DND-41 (cell line): ENCODE measurements around the gene COBL.

Experiments
- ATAC-seq: fragments of 200-7000 bp; cut with Tn5 transposase; 3 replicates; pipeline ENCODE4 v1.9.1; 2021; ENCODE audit warnings: low read depth; ENCODE audit not compliant: insufficient read depth
- DNase-seq: peaks from one replicate; pipeline ENCODE4 v3.0.0-alpha.2; 2020
- H2AFZ ChIP-seq: 2 replicates; pipeline ENCODE4 v1.6.0; 2012; ENCODE audit warnings: low read depth, low read length
- H3K27ac ChIP-seq: 2 replicates; pipeline ENCODE4 v1.5.1; 2012; ENCODE audit warnings: low read length, inconsistent platforms
- H3K27me3 ChIP-seq: fragments of 200-600 bp; sonication (generic); 2 replicates; pipeline ENCODE4 v1.6.0; 2012; ENCODE audit warnings: low read length, mild to moderate bottlenecking, inconsistent platforms; ENCODE audit not compliant: insufficient read depth, poor library complexity
- H3K36me3 ChIP-seq: 2 replicates; pipeline ENCODE4 v1.5.1; 2012; ENCODE audit warnings: low read length, inconsistent platforms; ENCODE audit not compliant: insufficient read depth
- H3K4me1 ChIP-seq: 2 replicates; pipeline ENCODE4 v1.5.1; 2012; ENCODE audit warnings: mild to moderate bottlenecking, low read length; ENCODE audit not compliant: insufficient read depth
- H3K4me2 ChIP-seq: 2 replicates; pipeline ENCODE4 v1.6.0; 2012; ENCODE audit warnings: mild to moderate bottlenecking, moderate library complexity, low read length, inconsistent platforms; ENCODE audit not compliant: insufficient read depth
- H3K4me3 ChIP-seq, 2 experiments: fragments of 200-600 bp in 1 of 2; shearing (Covaris generic) in 1 of 2; 2 replicates each; pipeline ENCODE4 v1.5.1; 2012 to 2016; ENCODE audit warnings: inconsistent platforms in 2 of 2, low read length in 2 of 2, mild to moderate bottlenecking in 2 of 2, low read depth in 1 of 2, moderate library complexity in 1 of 2
- H3K79me2 ChIP-seq: 2 replicates; pipeline ENCODE4 v1.6.0; 2012; ENCODE audit warnings: low read length, inconsistent platforms; ENCODE audit not compliant: insufficient read depth
- H3K9ac ChIP-seq: 2 replicates; pipeline ENCODE4 v1.6.0; 2012; ENCODE audit warnings: low read depth, mild to moderate bottlenecking, inconsistent platforms, low read length, moderate library complexity
- H3K9me3 ChIP-seq: 2 replicates; pipeline ENCODE4 v1.5.1; 2012; ENCODE audit warnings: low read length, moderate library complexity, mild to moderate bottlenecking, inconsistent platforms; ENCODE audit not compliant: insufficient read depth, severe bottlenecking
- H4K20me1 ChIP-seq: 2 replicates; pipeline ENCODE4 v1.6.0; 2012; ENCODE audit warnings: low read length; ENCODE audit not compliant: insufficient read depth
- CTCF ChIP-seq: IDR thresholded peaks from 2 replicates; pipeline ENCODE4 v1.5.1; 2012; ENCODE audit warnings: borderline replicate concordance, low read length, moderate library complexity, mild to moderate bottlenecking; ENCODE audit not compliant: poor library complexity, severe bottlenecking; ENCODE audit errors: extremely low read depth
- EZH2 ChIP-seq: IDR thresholded peaks from 3 replicates; pipeline ENCODE4 v1.6.1; 2012; ENCODE audit warnings: borderline replicate concordance, low read depth, mild to moderate bottlenecking, moderate library complexity, low read length, inconsistent platforms; ENCODE audit not compliant: severe bottlenecking

The COBL gene

GRCh38 chr7:51132661-51133060, 183.9 kb downstream of the COBL start:
- no peak for ATAC-seq
- no peaks in the 10 kb centered on the region for H3K27me3 ChIP-seq
- TF ChIP-seq CTCF (no peak), EZH2 (no peak)
- no peaks in the 10 kb centered on the region for H3K79me2 ChIP-seq
- no peaks in the 10 kb centered on the region for H4K20me1 ChIP-seq
- DNase-seq, result no peak
- no peak overlapping the region for H3K27ac ChIP-seq
- no peak overlapping the region for H3K4me2 ChIP-seq
- no peaks in the 10 kb centered on the region for H3K4me1 ChIP-seq
- no peak overlapping the region for H2AFZ ChIP-seq
- H3K36me3 ChIP-seq, result no peaks in the 10 kb centered on the region
- H3K4me3 ChIP-seq, result no peak overlapping the region
- no peak overlapping the region for H3K9ac ChIP-seq
- H3K9me3 ChIP-seq, result no peaks in the 10 kb centered on the region

- Histone ChIP-seq H3K27ac (no peak overlapping the region), H3K79me2 (no peaks in the 10 kb centered on the region), H3K9me3 (no peaks in the 10 kb centered on the region), H2AFZ (no peak overlapping the region), H4K20me1 (no peaks in the 10 kb centered on the region), H3K36me3 (no peaks in the 10 kb centered on the region), H3K9ac (no peak overlapping the region), H3K4me2 (no peak overlapping the region), H3K4me3 (no peak overlapping the region), H3K27me3 (no peaks in the 10 kb centered on the region), H3K4me1 (no peaks in the 10 kb centered on the region)
- no peak for ATAC-seq
- TF ChIP-seq EZH2, result no peak
- no peak for TF ChIP-seq CTCF
- DNase-seq, result no peak
Measured at GRCh38 chr7:51129527-51130472, 186.8 kb downstream of the COBL start.

- Histone ChIP-seq H3K4me1 (no peaks in the 10 kb centered on the region), H3K4me2 (no peak overlapping the region), H3K9ac (no peak overlapping the region), H4K20me1 (no peaks in the 10 kb centered on the region), H3K4me3 (no peak overlapping the region), H3K9me3 (no peaks in the 10 kb centered on the region), H3K27ac (no peak overlapping the region), H3K79me2 (no peaks in the 10 kb centered on the region), H3K27me3 (no peaks in the 10 kb centered on the region), H3K36me3 (no peaks in the 10 kb centered on the region), H2AFZ (no peak overlapping the region)
- DNase-seq (no peak), ATAC-seq (no peak)
- no peak for TF ChIP-seq EZH2
- no peak for TF ChIP-seq CTCF
Measured at GRCh38 chr7:51128545-51129435, 187.8 kb downstream of the COBL start.
